OCI-LY3 (cell line): Measurements from ENCODE around the gene HENMT1.

Experiments used
- CTCF ChIP-seq: fragments of 200-600, 300-600 bp; sonication (generic); IDR thresholded peaks from 2 replicates; pipeline ENCODE4 v1.5.1; 2014; ENCODE audit warnings: antibody characterized with exemption, low read length, low read depth
- EZH2phosphoT487 ChIP-seq: fragments of 200-600 bp; shearing (Covaris generic); IDR thresholded peaks from 2 replicates; pipeline ENCODE4 v1.6.1; 2018; ENCODE audit warnings: antibody characterized with exemption, mixed run types, low read depth

DNA sequence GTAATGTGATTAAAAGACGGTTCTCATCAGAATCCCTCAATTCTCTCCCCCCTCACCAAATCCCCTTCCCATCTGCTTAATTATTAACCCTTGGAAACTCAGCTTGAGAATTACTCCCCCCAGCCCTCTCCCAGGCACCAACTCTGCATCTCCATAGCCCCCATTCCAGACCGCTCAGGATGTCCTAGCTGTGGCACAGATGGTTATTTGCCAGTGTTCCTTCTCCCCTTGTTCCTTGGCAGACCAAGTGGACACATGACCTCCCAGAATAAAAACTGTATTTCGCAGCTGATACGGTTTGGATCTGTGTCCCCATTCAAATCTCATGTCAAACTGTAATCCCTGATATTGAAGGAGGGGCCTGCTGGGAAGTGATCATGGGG, 14.6 kb downstream of the HENMT1 start:
- TF ChIP-seq CTCF (no peak), EZH2phosphoT487 (no peak)
